ENCODE data around the gene SPSB1. TPM values are rescaled to one million over a fixed set of nuclear protein-coding genes. Genes with fewer than 3 reads are reported as not detected.

Gene SPSB1
- total RNA-seq, 3 donors from 2014 or later (not counting 1 experiment from before 2014, with no cell fraction given) = 0.82 to 3.0 (median 1.5) TPM

DNA sequence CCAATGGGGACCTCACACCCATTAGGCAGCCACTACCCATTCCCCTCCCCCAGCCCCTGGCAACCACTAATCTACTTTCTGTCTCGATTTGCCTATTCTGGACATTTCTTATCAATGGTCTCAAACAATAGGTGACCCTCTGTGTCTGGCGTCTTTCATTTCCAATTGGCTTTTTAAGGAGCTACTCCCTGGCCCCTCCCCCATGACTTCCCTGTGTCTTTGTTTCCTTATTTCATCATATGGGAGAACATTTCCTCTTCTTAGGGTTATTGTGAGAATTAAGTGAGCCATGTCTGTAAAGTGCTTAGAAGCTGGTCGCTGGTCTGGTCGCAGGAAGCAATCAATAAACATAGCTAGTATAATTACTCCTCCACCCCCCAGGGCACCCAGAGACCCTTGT is 80.9 kb downstream of the SPSB1 start:
- H3K9me3 Mint-ChIP-seq = no peaks in the 10 kb centered on the region
- H3K4me3 Mint-ChIP-seq = no peak overlapping the region
- ATAC-seq (no peak), DNase-seq (no peak)
- no peak overlapping the region for H3K4me3 ChIP-seq (ENCODE audit: low read length)
- WGBS (ENCODE audit: insufficient coverage) = 91% methylated on average over 4 of the region's 4 CpGs
- intact Hi-C loops (cut with micrococcal nuclease) = no loop called here
- no peaks in the 10 kb centered on the region for H3K4me1 ChIP-seq (ENCODE audit: control insufficient read depth, insufficient read depth, low read length)
- no peak overlapping the region for H3K27ac ChIP-seq (ENCODE audit: low read length)
- no peak overlapping the region for H3K27ac Mint-ChIP-seq
- no peaks in the 10 kb centered on the region for H3K27me3 ChIP-seq (ENCODE audit: control insufficient read depth, insufficient read depth, low read length)
- H3K4me1 Mint-ChIP-seq = no peaks in the 10 kb centered on the region
- H3K27me3 Mint-ChIP-seq (ENCODE audit: low read depth in 2 of 2) = no peaks in the 10 kb centered on the region
- H3K9me3 ChIP-seq (ENCODE audit: control insufficient read depth, insufficient read depth, low read length) = no peaks in the 10 kb centered on the region
- no peaks in the 10 kb centered on the region for H3K36me3 Mint-ChIP-seq
- H3K36me3 ChIP-seq (ENCODE audit: control insufficient read depth, insufficient read depth, low read length) = no peaks in the 10 kb centered on the region
- TF ChIP-seq, protein P1, sequence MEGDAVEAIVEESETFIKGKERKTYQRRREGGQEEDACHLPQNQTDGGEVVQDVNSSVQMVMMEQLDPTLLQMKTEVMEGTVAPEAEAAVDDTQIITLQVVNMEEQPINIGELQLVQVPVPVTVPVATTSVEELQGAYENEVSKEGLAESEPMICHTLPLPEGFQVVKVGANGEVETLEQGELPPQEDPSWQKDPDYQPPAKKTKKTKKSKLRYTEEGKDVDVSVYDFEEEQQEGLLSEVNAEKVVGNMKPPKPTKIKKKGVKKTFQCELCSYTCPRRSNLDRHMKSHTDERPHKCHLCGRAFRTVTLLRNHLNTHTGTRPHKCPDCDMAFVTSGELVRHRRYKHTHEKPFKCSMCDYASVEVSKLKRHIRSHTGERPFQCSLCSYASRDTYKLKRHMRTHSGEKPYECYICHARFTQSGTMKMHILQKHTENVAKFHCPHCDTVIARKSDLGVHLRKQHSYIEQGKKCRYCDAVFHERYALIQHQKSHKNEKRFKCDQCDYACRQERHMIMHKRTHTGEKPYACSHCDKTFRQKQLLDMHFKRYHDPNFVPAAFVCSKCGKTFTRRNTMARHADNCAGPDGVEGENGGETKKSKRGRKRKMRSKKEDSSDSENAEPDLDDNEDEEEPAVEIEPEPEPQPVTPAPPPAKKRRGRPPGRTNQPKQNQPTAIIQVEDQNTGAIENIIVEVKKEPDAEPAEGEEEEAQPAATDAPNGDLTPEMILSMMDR (IDR thresholded peaks at IDR 0.05) = no peak

DNA sequence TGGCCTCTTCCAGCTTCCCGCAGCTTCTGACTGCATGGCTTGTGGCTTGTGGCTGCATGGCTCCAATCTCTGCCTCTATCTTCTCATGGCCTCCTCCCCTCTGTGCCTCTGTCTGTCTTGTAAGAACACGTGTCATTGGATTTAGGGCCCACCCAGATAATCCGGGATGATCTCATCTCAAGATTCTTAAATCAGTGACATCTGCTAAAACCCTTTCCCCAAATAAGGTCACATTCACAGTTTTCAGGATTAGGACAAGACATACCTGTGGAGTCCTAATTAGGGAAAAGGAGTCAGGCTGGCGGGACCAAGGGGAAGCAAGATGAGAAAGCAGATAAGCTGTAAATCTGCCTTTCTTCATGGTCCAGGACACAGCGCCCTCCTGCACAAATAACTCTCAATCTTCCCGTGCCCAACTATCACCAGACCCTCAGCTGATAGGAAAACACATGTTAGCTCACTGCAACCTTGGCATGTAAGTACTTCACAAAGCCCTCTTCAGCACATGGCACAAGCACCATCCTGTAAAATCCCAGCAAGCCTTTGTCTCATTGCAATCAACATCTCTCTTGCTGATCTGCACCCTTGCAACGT is 82.2 kb downstream of the SPSB1 start:
- Mint-ChIP-seq H3K4me3 (no peak overlapping the region), H3K9me3 (no peaks in the 10 kb centered on the region), H3K27me3 (ENCODE audit: low read depth in 2 of 2) (no peaks in the 10 kb centered on the region), H3K27ac (no peak overlapping the region), H3K36me3 (no peaks in the 10 kb centered on the region), H3K4me1 (no peaks in the 10 kb centered on the region)
- Histone ChIP-seq H3K9me3 (ENCODE audit: control insufficient read depth, insufficient read depth, low read length) (no peaks in the 10 kb centered on the region), H3K27ac (ENCODE audit: low read length) (no peak overlapping the region), H3K36me3 (ENCODE audit: control insufficient read depth, insufficient read depth, low read length) (no peaks in the 10 kb centered on the region), H3K27me3 (ENCODE audit: control insufficient read depth, insufficient read depth, low read length) (no peaks in the 10 kb centered on the region), H3K4me1 (ENCODE audit: control insufficient read depth, insufficient read depth, low read length) (no peaks in the 10 kb centered on the region), H3K4me3 (ENCODE audit: low read length) (no peak overlapping the region)
- WGBS (ENCODE audit: insufficient coverage) = 88% methylated on average over 7 of the region's 7 CpGs
- DNase-seq (no peak), ATAC-seq (no peak)
- intact Hi-C loops (cut with micrococcal nuclease) = no loop called here
- TF ChIP-seq, protein P1 (IDR thresholded peaks at IDR 0.05) = no peak

DNA sequence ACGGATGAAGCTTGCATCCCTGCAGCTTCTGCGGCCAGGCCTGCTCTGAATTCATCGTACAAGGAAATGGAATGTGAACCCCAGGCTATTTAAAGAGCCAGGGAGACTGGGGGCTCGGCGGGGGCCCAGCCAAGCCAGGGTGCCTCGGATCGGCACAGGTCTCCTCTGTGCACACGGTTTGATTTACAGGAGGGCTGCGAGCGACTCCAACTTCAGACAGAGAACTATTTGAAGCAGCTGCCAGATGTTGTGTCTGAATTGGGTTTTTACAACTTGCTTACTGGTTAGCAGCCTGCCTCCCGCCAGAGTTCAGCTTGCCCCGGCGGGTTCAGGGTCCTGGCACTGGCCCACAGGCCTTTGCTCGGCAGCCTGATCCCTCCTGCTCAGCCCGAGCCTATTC is 83.2 kb downstream of the SPSB1 start:
- Mint-ChIP-seq H3K27ac (no peak overlapping the region), H3K9me3 (no peaks in the 10 kb centered on the region), H3K4me3 (no peak overlapping the region), H3K4me1 (no peaks in the 10 kb centered on the region), H3K36me3 (no peaks in the 10 kb centered on the region), H3K27me3 (ENCODE audit: low read depth in 2 of 2) (no peaks in the 10 kb centered on the region)
- TF ChIP-seq, protein P1 (IDR thresholded peaks at IDR 0.05) = no peak
- 96% methylated on average over 15 of the region's 15 CpGs for WGBS (ENCODE audit: insufficient coverage)
- Histone ChIP-seq H3K27me3 (ENCODE audit: control insufficient read depth, insufficient read depth, low read length) (no peaks in the 10 kb centered on the region), H3K36me3 (ENCODE audit: control insufficient read depth, insufficient read depth, low read length) (no peaks in the 10 kb centered on the region), H3K27ac (ENCODE audit: low read length) (no peak overlapping the region), H3K4me1 (ENCODE audit: control insufficient read depth, insufficient read depth, low read length) (no peaks in the 10 kb centered on the region), H3K4me3 (ENCODE audit: low read length) (no peak overlapping the region), H3K9me3 (ENCODE audit: control insufficient read depth, insufficient read depth, low read length) (no peaks in the 10 kb centered on the region)
- ATAC-seq (no peak), DNase-seq (no peak)
- intact Hi-C loops (cut with micrococcal nuclease) = no loop called here

- Histone ChIP-seq H3K27ac (ENCODE audit: low read length) (no peak overlapping the region), H3K27me3 (ENCODE audit: control insufficient read depth, insufficient read depth, low read length) (no peaks in the 10 kb centered on the region), H3K4me1 (ENCODE audit: control insufficient read depth, insufficient read depth, low read length) (no peaks in the 10 kb centered on the region), H3K4me3 (ENCODE audit: low read length) (no peak overlapping the region), H3K9me3 (ENCODE audit: control insufficient read depth, insufficient read depth, low read length) (no peaks in the 10 kb centered on the region), H3K36me3 (ENCODE audit: control insufficient read depth, insufficient read depth, low read length) (no peaks in the 10 kb centered on the region)
- DNase-seq (no peak), ATAC-seq (no peak)
- TF ChIP-seq, protein P1 (IDR thresholded peaks at IDR 0.05) = no peak
- Mint-ChIP-seq H3K27ac (no peak overlapping the region), H3K9me3 (no peaks in the 10 kb centered on the region), H3K27me3 (ENCODE audit: low read depth in 2 of 2) (no peaks in the 10 kb centered on the region), H3K4me3 (no peak overlapping the region), H3K36me3 (no peaks in the 10 kb centered on the region), H3K4me1 (no peaks in the 10 kb centered on the region)
- 71% methylated on average over 5 of the region's 5 CpGs for WGBS (ENCODE audit: insufficient coverage)
- intact Hi-C loops (cut with micrococcal nuclease) = no loop called here
Observed at GRCh38 chr1:9376430-9376829, 83.7 kb downstream of the SPSB1 start.

All from natural killer cell (primary cell).